ENCODE results near the gene ADGRV1. TPM values are rescaled to one million over a fixed set of nuclear protein-coding genes. Genes with fewer than 3 reads are reported as not detected.
"Not testable (repeated sequence)": the region's sequence is repeated elsewhere in the genome, so short reads cannot be mapped to it uniquely, and the experiment has no call there.

The ADGRV1 gene
- total RNA-seq, 2 donors from 2014 or later, result 0.45 to 0.74 TPM

DNA sequence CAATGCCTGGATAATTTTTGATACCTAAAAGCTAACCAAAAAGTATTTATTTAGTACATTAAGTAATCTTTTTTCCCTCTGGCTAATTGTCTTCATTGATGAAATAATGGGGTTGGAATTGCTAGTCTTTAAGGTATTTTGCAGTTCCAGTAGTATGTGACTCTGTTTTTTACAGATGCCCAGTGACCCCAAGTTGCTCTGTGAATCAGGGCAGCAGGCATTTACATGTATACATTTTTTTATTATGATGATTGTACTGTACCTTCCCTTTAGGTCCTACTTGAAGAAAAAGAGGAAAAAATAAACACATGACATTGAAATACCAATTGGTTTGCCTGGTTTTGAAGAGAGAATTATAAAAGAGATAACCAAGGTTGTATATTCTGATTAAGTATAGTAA is 385.5 kb downstream of the ADGRV1 start:
- no peaks in the 10 kb centered on the region for H3K36me3 Mint-ChIP-seq (ENCODE audit: low read depth)

DNA sequence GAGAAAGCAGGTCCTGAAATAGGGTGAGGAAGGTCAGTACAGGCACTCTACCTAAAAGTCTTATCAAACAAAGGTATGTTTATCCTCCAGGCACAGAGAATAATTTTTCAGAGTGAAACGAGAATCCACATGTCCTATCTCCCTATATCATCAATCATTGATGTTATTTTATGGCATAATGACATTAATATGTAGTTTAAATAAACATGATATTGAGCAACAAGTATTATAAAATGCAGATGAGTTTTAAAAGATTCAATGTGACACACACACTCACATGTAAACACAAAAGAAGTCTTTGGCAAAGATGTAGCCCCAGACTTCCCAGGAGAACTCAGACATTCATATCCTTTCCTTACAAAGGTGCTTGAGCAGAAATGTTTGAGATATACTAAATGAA is 389.1 kb downstream of the ADGRV1 start:
- H3K27me3 Mint-ChIP-seq, result peaks cover 17% of the 10 kb centered on the region
- ATAC-seq (replicated peaks), result no peak
- H3K9me3 Mint-ChIP-seq, result no peaks in the 10 kb centered on the region
- H3K4me3 Mint-ChIP-seq, result no peak overlapping the region
- H3K4me1 Mint-ChIP-seq, result no peaks in the 10 kb centered on the region
- no peak overlapping the region for H3K27ac Mint-ChIP-seq
- H3K36me3 Mint-ChIP-seq (ENCODE audit: low read depth), result no peaks in the 10 kb centered on the region

More for the DNA sequence above, 385.5 kb downstream of the ADGRV1 start:
- Mint-ChIP-seq H3K27ac (no peak overlapping the region), H3K4me3 (no peak overlapping the region), H3K27me3 (peaks cover 10% of the 10 kb centered on the region), H3K9me3 (no peaks in the 10 kb centered on the region), H3K4me1 (no peaks in the 10 kb centered on the region)
- no peak for ATAC-seq (replicated peaks)

DNA sequence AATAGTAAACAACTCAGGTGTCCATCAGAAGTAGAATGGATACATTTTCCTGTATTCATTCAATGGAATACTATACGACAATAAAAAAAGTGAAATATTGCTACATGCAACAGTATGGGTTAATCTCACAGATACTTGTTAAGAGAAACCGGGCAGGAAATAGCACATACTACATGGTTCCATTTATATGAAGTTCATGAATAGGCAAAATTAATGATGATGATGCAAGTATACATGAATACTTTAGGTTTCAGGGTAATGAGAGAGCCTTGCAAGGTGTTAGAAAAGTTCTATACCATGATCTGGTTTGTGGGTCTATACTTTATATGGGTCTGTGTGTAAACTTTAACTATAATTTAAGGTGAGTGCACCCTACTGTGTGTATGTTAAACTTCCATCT is 390.4 kb downstream of the ADGRV1 start:
- Mint-ChIP-seq H3K4me1 (no peaks in the 10 kb centered on the region), H3K4me3 (no peak overlapping the region), H3K27me3 (peaks cover 21% of the 10 kb centered on the region), H3K27ac (no peak overlapping the region), H3K9me3 (no peaks in the 10 kb centered on the region), H3K36me3 (ENCODE audit: low read depth) (no peaks in the 10 kb centered on the region)
- no peak for ATAC-seq (replicated peaks)

DNA sequence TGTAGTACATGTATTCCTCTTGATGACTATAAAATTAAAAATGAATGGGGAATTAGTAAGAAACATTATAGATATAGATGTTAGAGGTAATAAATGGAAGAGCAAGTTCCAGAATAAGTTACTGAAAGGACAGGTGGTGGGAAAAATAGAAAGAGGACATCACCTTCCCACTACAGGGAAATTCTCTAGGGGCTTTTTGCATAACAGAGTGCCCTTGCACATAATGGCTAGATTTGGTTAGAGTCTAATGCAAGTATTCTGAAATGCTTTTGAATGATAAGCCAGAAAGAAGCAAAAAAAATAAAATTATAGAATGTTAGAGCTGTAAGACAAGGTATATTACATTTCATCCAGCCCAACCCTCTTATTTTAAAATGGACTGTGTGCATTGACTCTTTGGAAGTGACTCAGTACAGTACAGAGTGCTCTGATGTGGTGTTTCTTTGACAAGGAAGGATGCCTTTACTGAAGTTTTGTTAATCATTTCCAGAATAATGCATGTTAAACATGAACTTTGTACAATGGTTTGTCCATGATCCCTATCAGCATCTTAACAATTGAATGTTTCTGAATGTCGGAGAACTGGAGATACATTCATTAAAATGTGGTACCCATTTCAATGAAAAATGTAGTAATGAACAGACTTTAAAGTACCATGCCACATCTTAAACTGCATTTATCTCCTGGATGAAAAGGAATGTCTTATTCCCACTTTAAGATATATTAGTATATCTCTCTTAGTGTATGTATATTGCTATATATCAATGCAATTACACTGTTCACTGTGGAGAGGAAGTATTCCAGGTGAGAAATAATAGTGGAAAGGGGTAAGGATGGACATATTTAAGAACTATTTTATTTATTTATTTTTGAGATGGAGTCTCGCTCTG is 391.1 kb downstream of the ADGRV1 start:
- Mint-ChIP-seq H3K27me3 (peaks cover 21% of the 10 kb centered on the region), H3K9me3 (no peaks in the 10 kb centered on the region), H3K36me3 (ENCODE audit: low read depth) (no peaks in the 10 kb centered on the region), H3K4me3 (no peak overlapping the region), H3K27ac (no peak overlapping the region), H3K4me1 (no peaks in the 10 kb centered on the region)
- no peak for ATAC-seq (replicated peaks)

DNA sequence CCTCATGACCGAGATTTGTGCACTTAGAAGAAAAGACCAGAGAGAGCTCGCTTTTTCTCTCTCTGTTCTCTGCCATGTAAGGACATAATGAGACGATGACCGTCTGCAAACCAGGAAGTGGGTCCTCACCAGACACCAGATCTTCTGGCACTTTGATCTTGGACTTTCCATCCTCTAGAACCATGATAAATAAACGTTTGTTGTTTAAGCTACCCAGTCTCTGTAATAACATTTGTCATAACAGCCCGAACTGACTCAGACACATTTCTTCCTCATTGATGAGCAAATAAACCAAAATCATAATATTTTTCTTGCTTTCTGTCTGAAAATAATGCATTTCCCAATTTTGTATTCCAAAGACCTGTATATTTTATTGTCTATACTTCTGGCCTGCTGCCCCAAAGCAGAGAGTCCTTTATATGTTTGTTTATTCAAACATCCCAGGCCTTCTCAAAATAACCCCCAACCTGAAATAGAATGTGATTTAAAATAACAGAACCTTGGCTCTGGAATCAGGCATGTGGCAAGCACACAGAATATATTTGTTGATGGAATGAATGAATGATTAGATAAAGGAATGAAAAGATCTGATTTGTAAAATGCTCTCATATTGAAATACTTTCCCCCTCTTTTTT is 396.5 kb downstream of the ADGRV1 start:
- Mint-ChIP-seq H3K27me3 (peaks cover 23% of the 10 kb centered on the region), H3K27ac (no peak overlapping the region), H3K4me1 (no peaks in the 10 kb centered on the region), H3K9me3 (no peaks in the 10 kb centered on the region), H3K4me3 (no peak overlapping the region), H3K36me3 (ENCODE audit: low read depth) (no peaks in the 10 kb centered on the region)
- ATAC-seq (replicated peaks), result no peak

DNA sequence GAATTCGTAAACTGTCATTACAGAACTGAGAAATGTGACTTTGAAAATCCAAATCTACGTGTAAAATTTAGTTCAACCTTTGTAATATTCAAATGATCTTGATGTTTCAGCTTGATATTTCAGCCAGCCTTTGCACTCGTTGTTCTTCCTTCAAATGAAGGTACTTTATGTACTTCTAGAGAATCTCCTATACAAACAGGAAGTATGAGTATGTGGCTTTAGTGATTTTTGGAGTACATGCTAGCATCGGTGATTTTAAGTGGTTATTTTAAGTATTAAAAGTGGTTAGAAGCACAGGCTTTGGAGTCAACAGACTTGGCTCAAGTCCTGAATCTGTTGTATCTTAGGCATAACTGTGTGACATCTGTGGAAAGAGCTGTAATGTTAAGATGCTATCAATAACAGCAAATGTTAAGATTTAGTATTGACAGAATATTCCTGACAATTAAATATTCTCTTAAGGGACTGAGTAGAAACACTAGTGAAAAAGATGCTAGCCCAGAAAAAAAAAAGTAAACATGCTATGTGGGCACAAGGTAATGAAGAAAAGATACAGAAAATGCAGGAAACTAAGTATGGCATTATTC is 398.0 kb downstream of the ADGRV1 start:
- H3K27me3 Mint-ChIP-seq, result peaks cover 23% of the 10 kb centered on the region
- H3K27ac Mint-ChIP-seq, result no peak overlapping the region
- peak; percentile 28 for ATAC-seq (replicated peaks)
- no peaks in the 10 kb centered on the region for H3K36me3 Mint-ChIP-seq (ENCODE audit: low read depth)
- no peaks in the 10 kb centered on the region for H3K4me1 Mint-ChIP-seq
- H3K9me3 Mint-ChIP-seq, result no peaks in the 10 kb centered on the region
- H3K4me3 Mint-ChIP-seq, result no peak overlapping the region

DNA sequence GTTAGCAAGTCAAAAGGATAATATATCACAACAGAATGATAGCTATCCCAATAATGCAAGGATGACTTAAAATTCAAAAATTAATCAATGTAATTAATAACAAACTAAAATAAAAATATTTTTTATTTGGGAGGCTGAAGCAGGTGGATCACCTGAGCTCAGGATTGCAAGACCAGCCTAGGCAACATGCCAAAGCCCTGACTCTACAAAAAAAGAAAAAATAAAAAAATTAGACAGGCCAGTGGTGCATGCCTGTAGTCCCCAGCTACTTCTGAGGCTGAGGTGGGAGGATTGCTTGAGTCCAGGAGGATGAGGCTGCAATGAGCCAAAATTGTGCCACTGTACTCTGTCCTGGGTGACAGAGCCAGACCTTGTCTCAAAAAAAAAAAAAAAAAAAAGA is 399.3 kb downstream of the ADGRV1 start:
- H3K36me3 Mint-ChIP-seq (ENCODE audit: low read depth), result no peaks in the 10 kb centered on the region
- no peak overlapping the region for H3K27ac Mint-ChIP-seq
- H3K9me3 Mint-ChIP-seq, result no peaks in the 10 kb centered on the region

DNA sequence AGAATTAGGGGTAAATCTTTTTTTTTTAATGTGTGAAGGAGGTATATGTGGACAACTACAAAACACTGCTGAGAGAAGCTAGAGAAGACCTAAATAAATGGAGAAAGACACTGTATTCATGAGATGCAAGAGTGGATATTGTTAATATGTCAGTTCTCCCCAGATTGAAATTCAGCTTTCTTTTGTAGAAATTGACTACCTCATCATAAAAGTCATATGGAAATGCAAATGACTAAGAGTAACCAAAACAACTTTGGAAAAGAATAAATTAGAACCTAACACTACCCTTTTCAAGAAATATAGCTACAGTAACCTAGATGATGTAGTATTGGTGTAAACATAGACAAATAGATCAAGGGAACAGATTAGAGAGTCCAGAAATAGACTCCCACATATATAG is 400.7 kb downstream of the ADGRV1 start:
- Mint-ChIP-seq H3K4me1 (no peaks in the 10 kb centered on the region), H3K9me3 (no peaks in the 10 kb centered on the region), H3K4me3 (no peak overlapping the region), H3K36me3 (ENCODE audit: low read depth) (no peaks in the 10 kb centered on the region), H3K27me3 (peaks cover 14% of the 10 kb centered on the region), H3K27ac (no peak overlapping the region)
- no peak for ATAC-seq (replicated peaks)

More for the DNA sequence above, 399.3 kb downstream of the ADGRV1 start:
- Mint-ChIP-seq H3K4me3 (no peak overlapping the region), H3K27me3 (peaks cover 14% of the 10 kb centered on the region), H3K4me1 (no peaks in the 10 kb centered on the region)
- no peak for ATAC-seq (replicated peaks)

DNA sequence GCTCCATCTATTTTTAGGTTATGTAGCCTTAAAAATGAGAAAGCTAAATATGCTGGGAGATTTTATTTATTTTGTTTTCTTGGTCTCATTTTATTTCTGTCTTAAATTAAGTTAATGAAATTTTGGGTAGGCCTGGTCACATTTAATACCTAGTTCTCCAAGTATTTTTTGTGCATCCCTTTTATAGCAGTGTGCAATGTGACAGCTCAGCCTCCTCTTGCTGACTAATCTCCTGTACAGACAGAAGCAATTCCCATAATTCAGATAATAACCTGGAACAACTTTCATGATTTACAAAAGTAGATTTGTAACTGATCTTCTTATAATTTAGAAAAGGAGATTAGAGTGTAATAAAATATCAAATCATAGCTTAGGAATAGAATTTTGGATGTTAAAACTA is 403.9 kb downstream of the ADGRV1 start:
- H3K27ac Mint-ChIP-seq, result no peak overlapping the region
- H3K4me3 Mint-ChIP-seq, result no peak overlapping the region
- H3K27me3 Mint-ChIP-seq, result peaks cover 24% of the 10 kb centered on the region
- no peaks in the 10 kb centered on the region for H3K9me3 Mint-ChIP-seq
- H3K4me1 Mint-ChIP-seq, result no peaks in the 10 kb centered on the region
- ATAC-seq (replicated peaks), result no peak
- no peaks in the 10 kb centered on the region for H3K36me3 Mint-ChIP-seq (ENCODE audit: low read depth)

DNA sequence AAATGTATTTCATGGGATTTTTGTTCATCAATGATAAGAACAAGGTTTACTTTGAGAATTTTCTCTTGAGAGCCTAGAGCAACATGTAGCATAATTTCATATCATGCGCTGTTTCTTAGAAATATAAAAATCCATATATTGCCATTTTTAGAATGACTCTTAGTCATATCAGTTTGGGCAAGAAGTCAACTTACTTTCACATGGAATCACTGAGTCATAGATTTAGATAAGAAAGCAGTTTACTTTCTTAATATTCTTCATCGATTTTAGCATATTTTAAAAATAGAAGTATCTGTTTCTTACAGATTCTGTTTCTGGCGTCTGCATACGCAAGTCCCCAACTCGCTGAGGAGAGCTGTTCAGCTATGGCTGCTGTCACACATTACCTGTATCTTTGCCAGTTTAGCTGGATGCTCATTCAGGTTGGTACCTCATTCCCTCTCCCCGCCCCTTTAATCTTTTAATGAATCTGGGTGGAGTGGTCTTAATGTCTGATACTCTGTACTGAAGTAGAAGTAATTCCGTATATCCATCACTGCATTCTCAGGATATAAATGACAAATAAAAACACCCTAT is 406.6 kb downstream of the ADGRV1 start:
- H3K27ac Mint-ChIP-seq, result no peak overlapping the region
- no peak overlapping the region for H3K4me3 Mint-ChIP-seq
- no peaks in the 10 kb centered on the region for H3K4me1 Mint-ChIP-seq
- no peak for ATAC-seq (replicated peaks)
- peaks cover 22% of the 10 kb centered on the region for H3K27me3 Mint-ChIP-seq
- no peaks in the 10 kb centered on the region for H3K36me3 Mint-ChIP-seq (ENCODE audit: low read depth)
- H3K9me3 Mint-ChIP-seq, result no peaks in the 10 kb centered on the region

DNA sequence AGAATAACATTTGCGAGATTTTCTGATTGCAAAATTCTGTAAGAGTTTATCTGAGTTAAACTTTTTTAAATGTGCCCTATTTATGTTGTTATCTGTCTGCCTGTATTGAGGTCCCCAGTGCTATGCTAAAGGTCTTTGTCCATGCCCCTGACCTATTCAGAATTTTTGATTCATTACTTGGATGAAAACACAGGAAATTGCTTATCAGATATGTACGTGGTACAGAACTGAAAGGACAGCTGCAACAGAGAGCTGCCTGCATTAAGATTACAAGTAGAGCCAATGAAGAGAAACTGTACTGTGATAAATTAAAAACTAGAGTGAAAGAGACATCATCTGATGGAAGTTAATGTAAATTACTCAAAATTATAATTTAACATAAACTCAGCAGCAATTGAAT is 408.8 kb downstream of the ADGRV1 start:
- peaks cover 29% of the 10 kb centered on the region for H3K27me3 Mint-ChIP-seq
- no peak overlapping the region for H3K27ac Mint-ChIP-seq
- H3K4me1 Mint-ChIP-seq, result no peaks in the 10 kb centered on the region
- H3K4me3 Mint-ChIP-seq, result no peak overlapping the region
- H3K9me3 Mint-ChIP-seq, result peaks cover 6% of the 10 kb centered on the region
- ATAC-seq (replicated peaks), result no peak
- no peaks in the 10 kb centered on the region for H3K36me3 Mint-ChIP-seq (ENCODE audit: low read depth)

DNA sequence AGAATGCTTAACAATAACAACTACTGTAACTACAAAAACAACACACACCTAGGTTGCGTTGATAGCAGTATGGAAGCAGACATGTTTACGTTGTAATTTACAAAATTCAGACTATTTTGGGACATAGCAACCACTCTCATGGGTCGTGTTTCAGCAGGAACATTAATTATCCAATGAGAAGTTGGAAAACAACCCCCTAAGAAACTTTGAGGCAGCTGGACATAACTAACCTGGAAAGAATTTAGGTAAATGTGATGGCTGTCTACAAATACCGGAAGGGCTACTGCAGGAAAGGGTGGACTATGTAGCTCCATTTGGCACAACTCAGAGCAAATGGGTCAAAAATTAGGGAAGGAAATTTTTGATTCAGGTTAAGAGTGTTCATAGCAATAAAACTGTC is 409.3 kb downstream of the ADGRV1 start:
- H3K27ac Mint-ChIP-seq, result no peak overlapping the region
- peaks cover 9% of the 10 kb centered on the region for H3K9me3 Mint-ChIP-seq
- ATAC-seq (replicated peaks), result no peak
- no peaks in the 10 kb centered on the region for H3K4me1 Mint-ChIP-seq
- H3K36me3 Mint-ChIP-seq (ENCODE audit: low read depth), result no peaks in the 10 kb centered on the region
- H3K27me3 Mint-ChIP-seq, result peaks cover 32% of the 10 kb centered on the region
- H3K4me3 Mint-ChIP-seq, result no peak overlapping the region

DNA sequence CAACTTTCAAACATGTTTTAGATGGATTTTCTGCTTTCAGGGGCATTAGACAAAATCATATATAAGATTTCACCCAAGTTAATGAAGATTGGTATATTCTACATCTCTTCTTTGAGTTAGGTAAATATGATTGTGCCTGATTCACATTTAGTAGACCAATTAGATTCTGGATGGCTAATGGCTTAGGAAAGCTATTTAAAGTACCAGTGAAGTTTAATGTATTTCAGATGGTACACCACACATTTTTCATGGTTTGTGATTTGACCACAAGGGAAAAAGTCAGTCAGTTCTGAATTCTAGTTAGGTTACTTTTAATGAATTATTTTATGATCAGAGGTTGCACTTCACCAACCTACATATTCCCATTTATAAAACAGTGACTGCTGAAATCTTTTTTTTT is 409.7 kb downstream of the ADGRV1 start:
- H3K36me3 Mint-ChIP-seq (ENCODE audit: low read depth), result no peaks in the 10 kb centered on the region
- H3K27me3 Mint-ChIP-seq, result peaks cover 32% of the 10 kb centered on the region
- H3K4me1 Mint-ChIP-seq, result no peaks in the 10 kb centered on the region
- ATAC-seq (replicated peaks), result no peak
- H3K9me3 Mint-ChIP-seq, result peaks cover 9% of the 10 kb centered on the region
- no peak overlapping the region for H3K4me3 Mint-ChIP-seq
- H3K27ac Mint-ChIP-seq, result no peak overlapping the region

DNA sequence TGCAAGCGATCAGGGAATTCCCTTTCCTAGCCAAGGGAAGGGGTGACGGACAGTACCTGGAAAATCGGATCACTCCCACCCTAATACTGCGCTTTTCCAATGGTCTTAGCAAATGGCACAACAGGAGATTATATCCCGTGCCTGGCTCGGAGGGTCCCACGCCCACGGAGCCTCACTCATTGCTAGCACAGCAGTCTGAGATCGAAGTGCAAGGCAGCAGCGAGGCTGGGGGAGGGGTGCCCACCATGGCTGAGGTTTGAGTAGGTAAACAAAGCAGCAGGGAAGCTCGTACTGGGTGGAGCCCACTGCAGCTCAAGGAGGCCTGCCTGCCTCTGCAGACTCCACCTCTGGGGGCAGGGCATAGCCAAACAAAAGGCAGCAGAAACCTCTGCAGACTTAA is 411.3 kb downstream of the ADGRV1 start:
- not testable (repeated sequence) for H3K4me1 Mint-ChIP-seq, H3K4me3 Mint-ChIP-seq, H3K27ac Mint-ChIP-seq

DNA sequence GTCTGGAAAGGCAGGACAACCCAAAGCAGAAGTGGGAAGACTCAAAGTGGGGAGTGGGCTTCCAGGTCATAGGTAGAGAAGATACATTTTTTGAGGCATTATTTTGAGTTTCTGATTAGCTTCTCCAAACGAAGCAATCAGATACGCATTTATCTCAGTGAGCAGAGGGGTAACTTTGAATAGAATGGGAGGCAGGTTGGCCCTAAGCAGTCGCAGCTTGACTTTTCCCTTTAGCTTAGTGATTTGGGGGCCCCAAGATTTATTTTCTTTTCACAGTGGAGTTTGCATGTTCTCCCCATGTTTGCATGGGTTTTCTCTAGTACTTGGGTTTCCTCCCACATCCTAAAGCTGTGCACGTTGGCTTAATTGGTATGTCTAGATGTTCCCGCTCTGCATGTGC is 422.6 kb downstream of the ADGRV1 start:
- Mint-ChIP-seq H3K4me3 (no peak overlapping the region), H3K36me3 (ENCODE audit: low read depth) (no peaks in the 10 kb centered on the region), H3K27ac (no peak overlapping the region), H3K27me3 (no peaks in the 10 kb centered on the region), H3K9me3 (no peaks in the 10 kb centered on the region), H3K4me1 (no peaks in the 10 kb centered on the region)
- ATAC-seq (replicated peaks), result no peak

More for the DNA sequence above, 411.3 kb downstream of the ADGRV1 start:
- ATAC-seq (replicated peaks); H3K36me3 Mint-ChIP-seq (ENCODE audit: low read depth); H3K9me3 Mint-ChIP-seq: not testable (repeated sequence)
- H3K27me3 Mint-ChIP-seq, result peaks cover 29% of the 10 kb centered on the region
